ENCODE data around the gene FGF4.

The FGF4 gene

GRCh38 chr11:69788956-69789355, 13.8 kb upstream of the FGF4 start:
- Histone ChIP-seq H2AFZ (ENCODE audit: low read depth) (no peak overlapping the region), H3K36me3 (ENCODE audit: insufficient read depth) (no peaks in the 10 kb centered on the region), H3K27ac (no peak overlapping the region), H3K27me3 (ENCODE audit: insufficient read depth, low read depth) (peaks cover 4% of the 10 kb centered on the region; the same call in 1 of the 2 replicates), H3K9ac (no peak overlapping the region), H3K79me2 (ENCODE audit: insufficient read depth, low read depth) (no peaks in the 10 kb centered on the region), H4K20me1 (ENCODE audit: insufficient read depth) (no peaks in the 10 kb centered on the region), H3K4me3 (IDR thresholded peaks at IDR 0.05; ENCODE audit: insufficient read depth, low read depth, low read length) (no peak overlapping the region), H3K4me2 (no peak overlapping the region), H3K4me1 (ENCODE audit: low read depth, poor library complexity, severe bottlenecking) (no peaks in the 10 kb centered on the region)
- TF ChIP-seq, protein P1, sequence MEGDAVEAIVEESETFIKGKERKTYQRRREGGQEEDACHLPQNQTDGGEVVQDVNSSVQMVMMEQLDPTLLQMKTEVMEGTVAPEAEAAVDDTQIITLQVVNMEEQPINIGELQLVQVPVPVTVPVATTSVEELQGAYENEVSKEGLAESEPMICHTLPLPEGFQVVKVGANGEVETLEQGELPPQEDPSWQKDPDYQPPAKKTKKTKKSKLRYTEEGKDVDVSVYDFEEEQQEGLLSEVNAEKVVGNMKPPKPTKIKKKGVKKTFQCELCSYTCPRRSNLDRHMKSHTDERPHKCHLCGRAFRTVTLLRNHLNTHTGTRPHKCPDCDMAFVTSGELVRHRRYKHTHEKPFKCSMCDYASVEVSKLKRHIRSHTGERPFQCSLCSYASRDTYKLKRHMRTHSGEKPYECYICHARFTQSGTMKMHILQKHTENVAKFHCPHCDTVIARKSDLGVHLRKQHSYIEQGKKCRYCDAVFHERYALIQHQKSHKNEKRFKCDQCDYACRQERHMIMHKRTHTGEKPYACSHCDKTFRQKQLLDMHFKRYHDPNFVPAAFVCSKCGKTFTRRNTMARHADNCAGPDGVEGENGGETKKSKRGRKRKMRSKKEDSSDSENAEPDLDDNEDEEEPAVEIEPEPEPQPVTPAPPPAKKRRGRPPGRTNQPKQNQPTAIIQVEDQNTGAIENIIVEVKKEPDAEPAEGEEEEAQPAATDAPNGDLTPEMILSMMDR (conservative IDR thresholded peaks at IDR 0.05; ENCODE audit: low read depth, low read length): no peak

GRCh38 chr11:69787906-69788305, 12.8 kb upstream of the FGF4 start:
- Histone ChIP-seq H3K27ac (no peak overlapping the region), H2AFZ (ENCODE audit: low read depth) (no peak overlapping the region), H3K4me1 (ENCODE audit: low read depth, poor library complexity, severe bottlenecking) (no peaks in the 10 kb centered on the region), H3K79me2 (ENCODE audit: insufficient read depth, low read depth) (no peaks in the 10 kb centered on the region), H3K9ac (no peak overlapping the region), H3K4me3 (IDR thresholded peaks at IDR 0.05; ENCODE audit: insufficient read depth, low read depth, low read length) (no peak overlapping the region), H4K20me1 (ENCODE audit: insufficient read depth) (no peaks in the 10 kb centered on the region), H3K27me3 (ENCODE audit: insufficient read depth, low read depth) (peaks cover 4% of the 10 kb centered on the region; the same call in 1 of the 2 replicates), H3K4me2 (no peak overlapping the region), H3K36me3 (ENCODE audit: insufficient read depth) (no peaks in the 10 kb centered on the region)
- TF ChIP-seq, protein P1 (conservative IDR thresholded peaks at IDR 0.05; ENCODE audit: low read depth, low read length): no peak

DNA sequence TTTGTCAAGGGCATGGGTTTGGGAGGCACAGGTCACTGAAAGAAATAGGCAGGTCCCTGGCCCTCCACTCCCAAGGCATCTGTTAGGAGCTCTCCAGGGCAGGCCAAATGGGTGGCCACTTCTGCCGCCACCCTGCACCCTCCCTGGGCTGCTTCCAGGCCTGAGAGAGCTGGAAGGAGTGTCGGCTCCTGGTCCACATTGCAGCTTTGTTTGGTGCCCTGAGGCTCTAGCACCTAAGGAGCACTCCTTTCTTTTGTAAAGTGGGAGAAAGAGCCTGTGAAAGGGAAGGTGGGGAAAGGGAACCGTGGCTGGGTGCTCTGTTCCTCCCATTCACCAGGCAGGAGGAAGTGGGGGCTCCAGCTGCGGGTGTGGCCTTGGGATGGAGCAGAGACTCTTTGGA, 12.3 kb upstream of the FGF4 start:
- Histone ChIP-seq H2AFZ (ENCODE audit: low read depth) (no peak overlapping the region), H3K79me2 (ENCODE audit: insufficient read depth, low read depth) (no peaks in the 10 kb centered on the region), H3K4me2 (no peak overlapping the region), H3K4me3 (IDR thresholded peaks at IDR 0.05; ENCODE audit: insufficient read depth, low read depth, low read length) (no peak overlapping the region), H4K20me1 (ENCODE audit: insufficient read depth) (no peaks in the 10 kb centered on the region), H3K36me3 (ENCODE audit: insufficient read depth) (no peaks in the 10 kb centered on the region), H3K27ac (no peak overlapping the region), H3K27me3 (ENCODE audit: insufficient read depth, low read depth) (peaks cover 4% of the 10 kb centered on the region; the same call in 1 of the 2 replicates), H3K4me1 (ENCODE audit: low read depth, poor library complexity, severe bottlenecking) (no peaks in the 10 kb centered on the region), H3K9ac (no peak overlapping the region)
- TF ChIP-seq, protein P1 (conservative IDR thresholded peaks at IDR 0.05; ENCODE audit: low read depth, low read length): no peak

GRCh38 chr11:69781241-69781640, 6.1 kb upstream of the FGF4 start:
- H3K79me2 ChIP-seq (ENCODE audit: insufficient read depth, low read depth): no peaks in the 10 kb centered on the region
- TF ChIP-seq, protein P1 (conservative IDR thresholded peaks at IDR 0.05; ENCODE audit: low read depth, low read length): no peak
- H3K36me3 ChIP-seq (ENCODE audit: insufficient read depth): no peaks in the 10 kb centered on the region
- H3K4me2 ChIP-seq: no peak overlapping the region
- no peak overlapping the region for H3K4me3 ChIP-seq (IDR thresholded peaks at IDR 0.05; ENCODE audit: insufficient read depth, low read depth, low read length)
- H2AFZ ChIP-seq (ENCODE audit: low read depth): no peak overlapping the region
- no peaks in the 10 kb centered on the region for H3K4me1 ChIP-seq (ENCODE audit: low read depth, poor library complexity, severe bottlenecking)
- H3K9ac ChIP-seq: no peak overlapping the region
- H4K20me1 ChIP-seq (ENCODE audit: insufficient read depth): no peaks in the 10 kb centered on the region
- H3K27ac ChIP-seq: no peak overlapping the region
- peaks cover 6% of the 10 kb centered on the region; the same call in 1 of the 2 replicates for H3K27me3 ChIP-seq (ENCODE audit: insufficient read depth, low read depth)

All from KMS-11 (cell line).